Stimulated activated CD8-positive, alpha-beta memory T cell treated with anti-CD3 and anti-CD28 coated beads, Interleukin-15, amount 100 ng/mL, for 48 hours (primary cell): ENCODE measurements around the gene CHD1L.
"Not testable (repeated sequence)": the region's sequence is repeated elsewhere in the genome, so short reads cannot be mapped to it uniquely, and the experiment has no call there.

Experiments used
- DNase-seq, 2 donors: peaks; one replicate each; pipeline ENCODE4 v3.0.0-alpha.2; 2020; ENCODE audit warnings: low read depth in 2 of 2

Gene CHD1L

DNA sequence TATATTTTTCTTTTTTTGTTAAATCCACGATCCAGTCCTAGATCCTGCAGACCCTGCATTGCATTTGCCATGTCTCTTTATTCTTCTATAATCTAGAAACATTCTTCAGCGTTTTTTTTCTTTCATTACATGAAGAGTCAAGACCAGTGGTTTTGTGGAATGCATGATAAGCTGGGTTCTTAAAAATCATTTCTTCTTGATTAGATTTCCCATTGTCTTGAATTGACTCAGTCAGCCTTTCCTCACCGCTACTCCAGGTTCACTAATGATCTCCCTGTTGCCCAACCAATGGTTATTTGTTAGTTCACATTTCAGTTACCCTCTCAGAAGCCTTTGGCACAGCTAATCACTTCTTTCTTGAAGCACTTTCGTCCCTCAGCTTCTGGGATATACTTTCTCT, 25.2 kb downstream of the CHD1L start:
- no peak for DNase-seq

DNA sequence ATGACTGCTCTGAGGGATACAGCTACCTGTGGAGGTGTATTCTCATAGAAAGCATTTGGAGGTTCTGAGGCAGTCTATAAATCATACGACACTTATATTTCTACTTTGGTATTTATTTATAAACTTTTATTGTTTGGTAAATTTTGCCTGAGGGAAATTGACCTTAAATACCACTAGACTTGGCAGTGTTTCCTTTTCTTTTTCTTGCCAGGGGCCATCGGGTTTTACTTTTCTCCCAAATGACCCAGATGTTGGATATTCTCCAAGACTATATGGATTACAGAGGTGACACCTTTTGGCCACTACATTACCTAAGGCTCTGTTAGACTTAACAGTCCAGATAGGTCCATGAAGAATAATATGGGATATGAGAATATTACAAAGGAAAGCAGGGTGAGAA, 28.2 kb downstream of the CHD1L start:
- no peak for DNase-seq

GRCh38 chr1:147272042-147272441, 29.6 kb downstream of the CHD1L start:
- DNase-seq: no peak

- no peak for DNase-seq
Observed at GRCh38 chr1:147273409-147274336, 31.2 kb downstream of the CHD1L start.

DNA sequence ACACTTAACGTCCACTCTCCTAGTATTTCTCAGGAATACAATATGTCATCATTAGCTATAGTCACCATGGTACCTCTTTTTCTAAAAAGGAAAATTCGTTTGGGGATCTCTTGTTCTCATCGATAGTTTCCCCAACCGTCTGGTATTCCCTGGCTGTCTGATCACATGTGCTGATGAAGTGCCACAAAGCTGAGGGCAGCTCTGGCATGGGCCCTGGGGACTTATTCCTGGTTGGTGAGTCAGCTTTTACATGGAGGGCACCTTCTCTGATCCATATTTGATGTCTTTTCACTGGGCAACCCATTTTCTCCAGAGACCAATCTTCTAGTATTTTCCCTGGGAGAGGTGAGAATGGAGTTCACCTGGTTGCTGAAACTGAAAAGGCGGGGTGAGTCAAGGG, 39.5 kb downstream of the CHD1L start:
- no peak for DNase-seq

DNA sequence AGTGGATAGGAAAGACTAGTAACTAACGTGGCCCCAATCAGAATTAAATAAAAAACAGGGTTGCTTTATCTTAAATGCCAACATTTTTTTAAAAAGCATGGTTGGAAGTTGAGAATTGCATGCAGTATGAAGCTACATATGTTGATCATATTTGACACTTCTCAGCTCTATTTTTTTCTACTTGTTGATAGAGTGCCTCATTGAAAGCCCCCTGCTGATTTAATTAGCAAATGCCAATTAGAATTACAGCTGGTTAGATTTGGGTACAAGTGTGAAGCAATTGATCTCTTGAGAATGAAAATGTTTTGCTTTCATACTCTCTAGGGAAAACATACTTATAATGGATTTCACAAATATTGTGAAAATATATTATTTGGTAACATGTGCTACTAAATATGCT, 40.5 kb downstream of the CHD1L start:
- DNase-seq: no peak

GRCh38 chr1:147287133-147287865, 44.8 kb downstream of the CHD1L start:
- DNase-seq: no peak

DNA sequence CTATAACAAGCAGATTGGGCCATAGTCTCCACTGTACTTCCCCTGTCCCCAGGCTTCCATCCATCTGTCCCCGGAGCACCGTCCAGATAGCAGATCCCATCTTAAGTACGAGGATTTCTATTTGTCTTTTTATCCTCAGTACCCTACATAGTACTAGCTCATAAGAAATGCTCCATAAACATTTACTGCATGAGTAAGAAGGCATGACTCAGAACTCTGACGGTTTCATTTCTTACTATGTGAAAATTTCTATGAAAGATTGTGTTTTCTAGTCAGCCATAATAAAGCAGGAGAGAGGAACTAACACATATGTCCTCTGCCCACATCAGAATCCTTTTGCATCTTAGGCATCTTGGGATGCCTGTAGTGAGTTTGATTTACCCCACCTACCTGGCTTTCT, 49.5 kb downstream of the CHD1L start:
- no peak for DNase-seq

- no peak for DNase-seq
Observed at GRCh38 chr1:147292631-147293251, 50.3 kb downstream of the CHD1L start.

- no peak for DNase-seq
Observed at GRCh38 chr1:147297438-147297837, 55.0 kb downstream of the CHD1L start.

- DNase-seq: not testable (repeated sequence)
Observed at GRCh38 chr1:147305803-147306202, 63.3 kb downstream of the CHD1L start.

DNA sequence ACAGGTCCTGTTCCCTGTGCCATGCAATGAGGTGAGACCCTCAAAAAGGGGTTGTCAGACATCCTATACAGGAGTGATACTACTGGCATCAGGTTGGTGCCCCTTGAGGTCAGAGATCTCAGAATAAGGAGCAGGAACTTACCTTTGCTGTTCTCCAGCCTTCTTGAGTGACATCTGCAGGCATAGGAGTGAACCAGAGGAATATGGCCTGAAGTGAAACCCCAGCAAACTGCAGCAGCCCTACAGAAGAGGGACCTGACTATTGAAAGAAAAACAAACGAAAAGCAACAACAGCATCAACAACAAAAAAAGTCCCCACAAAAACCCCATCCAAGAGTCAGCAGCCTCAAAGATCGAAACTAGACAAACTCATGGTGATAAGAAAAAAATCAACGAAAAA, 74.5 kb downstream of the CHD1L start:
- no peak for DNase-seq

DNA sequence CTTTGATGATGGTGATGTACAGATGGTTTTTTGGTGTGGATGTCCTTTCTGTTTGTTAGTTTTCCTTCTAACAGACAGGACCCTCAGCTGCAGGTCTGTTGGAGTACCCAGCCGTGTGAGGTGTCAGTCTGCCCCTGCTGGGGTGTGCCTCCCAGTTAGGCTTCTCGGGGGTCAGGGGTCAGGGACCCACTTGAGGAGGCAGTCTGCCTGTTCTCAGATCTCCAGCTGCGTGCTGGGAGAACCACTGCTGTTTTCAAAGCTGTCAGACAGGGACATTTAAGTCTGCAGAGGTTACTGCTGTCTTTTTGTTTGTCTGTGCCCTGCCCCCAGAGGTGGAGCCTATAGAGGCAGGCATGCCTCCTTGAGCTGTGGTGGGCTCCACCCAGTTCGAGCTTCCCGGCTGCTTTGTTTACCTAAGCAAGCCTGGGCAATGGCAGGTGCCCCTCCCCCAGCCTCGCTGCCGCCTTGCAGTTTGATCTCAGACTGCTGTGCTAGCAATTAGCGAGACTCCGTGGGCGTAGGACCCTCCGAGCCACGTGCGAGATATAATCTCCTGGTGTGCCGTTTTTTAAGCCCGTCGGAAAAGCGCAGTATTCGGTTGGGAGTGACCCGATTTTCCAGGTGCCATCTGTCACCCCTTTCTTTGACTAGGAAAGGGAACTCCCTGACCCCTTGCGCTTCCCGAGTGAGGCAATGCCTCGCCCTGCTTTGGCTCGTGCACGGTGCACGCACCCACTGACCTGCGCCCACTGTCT, 84.6 kb downstream of the CHD1L start:
- DNase-seq: not testable (repeated sequence)

DNA sequence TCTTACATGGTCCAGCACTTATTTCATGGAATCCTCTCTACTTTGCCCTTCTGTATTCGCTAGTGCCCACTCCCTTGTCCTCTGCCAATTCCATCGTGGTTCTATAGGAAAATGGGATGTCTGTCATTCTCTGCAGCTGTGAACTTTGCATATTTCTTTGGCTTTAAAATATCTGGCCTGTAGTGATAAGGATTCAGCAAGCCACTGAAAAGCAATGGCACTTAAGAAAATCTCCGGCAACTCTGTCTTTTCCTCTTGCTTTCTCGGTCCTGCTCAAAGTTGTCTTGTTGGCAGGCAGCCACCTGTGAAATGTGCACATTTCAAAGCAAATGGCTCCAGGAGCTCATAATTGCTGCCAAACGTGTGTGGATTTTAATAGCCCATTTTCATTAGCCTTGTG, 91.8 kb downstream of the CHD1L start:
- no peak for DNase-seq

GRCh38 chr1:147336291-147336690, 93.8 kb downstream of the CHD1L start:
- DNase-seq: no peak

DNA sequence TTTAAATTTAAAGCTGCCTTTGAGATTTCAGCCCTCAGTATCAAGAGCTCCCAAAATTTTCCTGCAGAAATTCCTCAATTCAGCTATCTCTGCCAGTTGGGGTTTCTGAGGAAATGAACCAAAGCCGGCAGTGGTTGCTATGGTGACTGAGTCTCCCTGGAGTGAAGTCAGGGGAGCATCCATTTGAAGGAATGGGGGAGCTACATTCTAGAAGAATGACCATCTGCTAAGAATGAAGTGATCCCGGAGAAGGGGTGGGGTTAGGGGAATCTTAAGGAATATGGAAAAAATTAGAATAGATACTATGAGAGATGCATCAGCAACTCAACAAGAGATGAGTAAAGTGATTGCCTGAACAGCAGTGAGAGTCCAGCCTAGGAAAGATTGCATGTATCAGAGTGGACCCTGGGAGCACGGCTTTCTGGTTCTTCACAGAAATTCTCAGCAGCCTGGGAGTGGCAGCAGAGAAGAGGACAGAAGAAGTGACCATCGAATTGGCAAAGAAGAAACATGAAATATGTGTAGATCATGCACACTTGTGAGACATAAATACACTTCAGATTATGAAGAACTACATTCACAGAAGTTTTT, 94.7 kb downstream of the CHD1L start:
- no peak for DNase-seq

DNA sequence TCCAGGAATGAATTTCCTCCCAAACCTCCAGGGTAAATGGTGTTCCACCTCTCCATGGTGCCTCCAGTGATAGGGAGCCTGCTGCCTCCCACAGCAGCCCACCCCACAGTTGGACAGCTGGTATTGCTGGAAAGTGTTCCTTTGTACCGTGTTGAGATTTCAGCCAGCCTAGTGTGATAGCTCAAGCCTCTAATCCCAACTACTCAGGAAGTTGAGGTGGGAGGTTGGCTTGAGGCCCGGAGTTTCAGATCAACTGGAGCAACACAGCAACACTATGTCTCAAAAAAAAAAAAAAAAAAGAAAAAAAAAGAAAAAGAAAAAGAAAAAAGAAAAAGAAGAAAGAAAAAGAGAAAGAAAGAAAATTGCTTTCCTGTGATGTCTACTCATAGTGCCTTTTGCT, 96.1 kb downstream of the CHD1L start:
- DNase-seq: no peak

GRCh38 chr1:147341246-147341645, 98.8 kb downstream of the CHD1L start:
- no peak for DNase-seq
